GM20431 (cell line): ENCODE results near the gene PALS1.
"Not testable (repeated sequence)": the region's sequence is repeated elsewhere in the genome, so short reads cannot be mapped to it uniquely, and the experiment has no call there.

Experiments
- in situ Hi-C: fragments of 300-500 bp; cut with MseI, MboI; formaldehyde crosslinking; loops from one replicate; pipeline ENCODE4 v1.15.0; 2020; ENCODE audit warnings: low sequenced_read_pairs; ENCODE audit not compliant: unreplicated experiment

Gene PALS1

DNA sequence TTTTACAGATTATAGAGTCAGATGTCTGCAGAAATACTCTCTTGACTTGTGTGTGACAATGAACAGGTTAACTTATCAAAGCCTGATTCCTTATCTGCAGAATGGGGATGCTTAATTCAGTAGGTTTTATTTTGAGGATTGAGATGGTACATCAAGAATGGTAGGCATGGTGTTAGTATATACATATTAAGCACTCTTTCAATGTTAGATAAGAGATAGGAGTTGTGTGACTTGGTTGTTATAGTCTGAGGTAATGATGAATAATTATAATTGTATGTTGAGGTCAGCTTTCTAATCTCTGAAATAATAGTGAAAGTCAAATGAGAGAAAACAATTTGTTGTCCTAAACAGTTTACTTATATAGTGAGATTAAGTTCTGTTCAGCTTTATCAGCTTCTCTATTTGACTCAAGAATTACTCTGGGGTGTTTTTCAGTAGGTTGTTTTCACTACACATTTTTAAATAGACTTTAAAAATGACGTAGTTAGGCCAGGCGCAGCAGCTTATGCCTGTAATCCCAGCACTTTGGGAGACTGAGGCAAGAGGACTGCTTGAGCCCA is 11.9 kb downstream of the PALS1 start:
- in situ Hi-C loops: no loop called here

GRCh38 chr14:67257906-67258305 is 16.7 kb downstream of the PALS1 start:
- in situ Hi-C loops: no loop called here

DNA sequence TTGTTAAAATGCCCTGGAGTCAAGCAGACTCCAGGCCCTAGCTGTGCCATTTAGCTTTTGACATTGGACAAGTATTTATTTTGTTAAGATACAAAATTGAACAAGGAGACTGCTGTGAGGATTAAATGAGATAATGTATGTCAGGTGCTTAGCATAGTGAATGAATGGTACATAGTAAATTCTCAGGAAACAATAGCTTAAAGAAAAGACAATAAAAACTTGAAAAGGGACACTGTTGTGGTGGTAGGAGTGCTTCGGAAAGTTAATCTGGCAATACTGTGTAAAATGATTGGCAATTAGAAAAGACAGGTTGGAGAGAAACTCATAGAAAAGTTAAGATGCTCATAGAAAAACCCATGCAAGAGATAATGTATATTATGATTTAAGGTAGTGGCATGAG is 19.7 kb downstream of the PALS1 start:
- in situ Hi-C loops: no loop called here

GRCh38 chr14:67263499-67264149 is 22.4 kb downstream of the PALS1 start:
- in situ Hi-C loops: no loop called here

GRCh38 chr14:67265131-67265530 is 23.9 kb downstream of the PALS1 start:
- in situ Hi-C loops: no loop called here

- in situ Hi-C loops: no loop called here
Observed at GRCh38 chr14:67267576-67268328, 26.5 kb downstream of the PALS1 start.

GRCh38 chr14:67268426-67269150 is 27.4 kb downstream of the PALS1 start:
- in situ Hi-C loops: no loop called here

DNA sequence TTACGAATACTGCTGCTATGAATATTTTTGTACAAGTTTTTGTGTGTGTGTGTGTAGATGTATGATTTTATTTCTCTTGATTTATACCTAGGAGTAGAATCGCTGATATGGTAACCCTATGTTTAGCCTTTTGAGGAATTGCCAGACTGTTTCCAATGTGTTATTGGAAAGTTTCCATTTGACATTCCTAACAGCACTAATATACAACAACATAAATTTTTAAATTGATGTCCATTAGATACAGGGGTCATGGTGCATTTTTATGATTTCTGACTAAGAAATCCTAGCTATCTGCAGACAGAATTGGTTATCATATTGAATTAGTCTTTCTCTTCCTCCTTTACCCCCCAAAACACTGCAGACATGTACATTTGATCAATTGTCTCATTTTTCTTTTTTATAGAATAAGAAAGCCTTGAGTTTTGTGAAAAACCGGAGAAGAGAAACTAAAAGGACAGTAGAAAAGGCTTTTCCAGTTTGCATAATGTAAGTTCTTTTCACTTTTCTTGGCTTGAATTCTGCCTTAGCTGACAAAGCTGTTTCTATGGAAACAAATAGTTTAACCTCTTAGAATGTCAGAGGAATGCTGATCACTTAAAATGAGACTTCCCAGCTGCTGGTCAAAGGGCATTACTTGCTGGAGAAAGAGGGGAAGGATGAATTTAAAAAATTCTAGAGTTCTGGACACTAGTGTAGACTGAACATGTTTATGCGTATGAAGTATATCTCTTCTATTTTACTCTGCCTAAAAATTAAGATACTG is 28.2 kb downstream of the PALS1 start:
- in situ Hi-C loops: no loop called here

DNA sequence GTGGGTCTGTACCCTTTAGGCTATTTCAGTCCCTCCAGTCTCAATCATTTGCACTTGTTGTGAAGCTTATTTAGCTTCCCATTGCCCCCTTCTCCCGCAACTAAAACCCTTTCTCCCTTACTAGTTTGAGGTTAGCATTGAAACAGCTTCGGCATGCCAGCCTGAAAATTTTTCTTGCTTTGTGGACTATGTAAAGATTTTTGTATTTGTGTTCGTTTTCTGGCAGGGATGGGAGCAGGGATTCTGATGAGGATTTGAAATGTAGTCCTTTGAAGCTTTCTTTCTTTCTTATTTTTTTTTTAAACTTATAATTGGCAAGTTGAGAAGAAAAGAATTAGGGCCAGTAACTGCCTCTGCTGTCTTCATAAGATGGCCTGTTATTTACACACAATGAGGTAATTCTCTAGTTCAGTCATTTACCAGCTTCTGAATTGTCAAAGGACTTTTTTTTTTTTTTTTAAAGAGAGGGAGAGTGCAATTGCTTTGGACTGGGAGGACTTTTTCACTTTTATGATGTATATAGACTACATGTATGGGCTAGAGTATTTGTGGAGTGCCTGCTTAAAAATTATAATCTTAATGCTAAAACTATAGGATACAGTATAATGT is 29.0 kb downstream of the PALS1 start:
- in situ Hi-C loops: no loop called here

- in situ Hi-C loops: no loop called here
Observed at GRCh38 chr14:67270933-67271332, 29.7 kb downstream of the PALS1 start.

GRCh38 chr14:67273281-67273680 is 32.0 kb downstream of the PALS1 start:
- in situ Hi-C loops: not testable (repeated sequence)

- in situ Hi-C loops: no loop called here
Observed at GRCh38 chr14:67276131-67276530, 34.9 kb downstream of the PALS1 start.

GRCh38 chr14:67280506-67280905 is 39.3 kb downstream of the PALS1 start:
- in situ Hi-C loops: no loop called here

DNA sequence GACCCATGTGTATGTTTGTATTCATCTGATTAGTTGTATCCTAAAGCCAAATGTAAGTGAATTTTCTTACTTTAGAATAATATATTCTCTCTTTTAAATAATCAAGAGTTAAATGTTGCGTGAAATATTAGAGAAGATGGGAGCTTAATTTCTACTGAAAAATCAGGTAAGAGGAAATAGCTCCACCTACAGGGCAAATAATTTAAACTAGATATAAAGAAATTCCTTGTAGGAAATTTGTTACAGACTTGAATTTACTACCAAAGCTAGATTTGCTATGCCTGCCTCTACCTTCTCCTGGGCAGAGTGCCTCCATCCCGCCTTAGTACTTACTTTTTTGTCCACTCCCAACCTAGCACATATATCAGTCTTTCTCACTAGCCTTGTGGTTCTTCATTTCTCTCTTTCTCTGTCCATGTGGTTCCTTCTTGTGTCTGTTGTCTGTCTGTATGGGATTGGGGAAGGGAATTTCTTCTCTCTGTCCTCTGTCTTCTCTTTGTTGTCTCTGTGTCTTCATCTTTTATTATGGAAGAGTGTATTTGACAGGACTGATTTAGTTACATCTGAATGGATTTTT is 44.7 kb downstream of the PALS1 start:
- in situ Hi-C loops: no loop called here
